CD14-positive monocyte (primary cell): Measurements from ENCODE around the gene TLX3. TPM values are rescaled to one million over a fixed set of nuclear protein-coding genes. Genes with fewer than 3 reads are reported as not detected.

Experiments used
- DNase-seq, 3 donors: peaks; one replicate each; pipeline ENCODE4 v3.0.0-alpha.2; 2011 to 2022
- H2AFZ ChIP-seq: 2 replicates; pipeline ENCODE4 v1.6.0; 2012; ENCODE audit warnings: mild to moderate bottlenecking, low read depth, low read length, inconsistent platforms; ENCODE audit not compliant: insufficient read depth, poor library complexity, severe bottlenecking
- H3K27ac ChIP-seq, 2 donors: 1 replicate in 1 of 2; 2 replicates in 1 of 2; pipeline ENCODE4 v1.5.1; 2012 to 2013; ENCODE audit warnings: low read length in 2 of 2, control low read depth in 1 of 2, inconsistent platforms in 1 of 2, low read depth in 1 of 2, mild to moderate bottlenecking in 1 of 2
- H3K27me3 ChIP-seq, 2 donors: one replicate each; pipeline versions ENCODE4 v1.6.0 to v1.6.1; 2011 to 2013; ENCODE audit warnings: low read length in 2 of 2; ENCODE audit not compliant: control insufficient read depth in 2 of 2, insufficient read depth in 2 of 2
- H3K36me3 ChIP-seq, 2 donors: replicated peaks in 1 of 2; 1 replicate in 1 of 2; 2 replicates in 1 of 2; pipeline versions ENCODE4 v1.5.1 to v1.6.1; 2012 to 2013; ENCODE audit warnings: low read length in 2 of 2, control low read depth in 1 of 2, inconsistent platforms in 1 of 2, mild to moderate bottlenecking in 1 of 2; ENCODE audit not compliant: insufficient read depth in 2 of 2, control insufficient read depth in 1 of 2
- H3K4me1 ChIP-seq, 2 donors: 1 replicate in 1 of 2; 2 replicates in 1 of 2; pipeline versions ENCODE4 v1.5.1 to v1.6.1; 2012 to 2013; ENCODE audit warnings: low read length in 2 of 2, control low read depth in 1 of 2, inconsistent platforms in 1 of 2, mild to moderate bottlenecking in 1 of 2, moderate library complexity in 1 of 2; ENCODE audit not compliant: insufficient read depth in 2 of 2, control insufficient read depth in 1 of 2
- H3K4me2 ChIP-seq: replicated peaks from 2 replicates; pipeline ENCODE3; 2012; ENCODE audit warnings: low read length, moderate library complexity, mild to moderate bottlenecking; ENCODE audit not compliant: poor library complexity, severe bottlenecking; ENCODE audit errors: extremely low read depth
- H3K4me3 ChIP-seq, 3 experiments: fragments of 200-600 bp in 1 of 3; sonication (generic) in 1 of 3; replicated peaks in 1 of 3; 1 replicate in 2 of 3; 2 replicates in 1 of 3; pipeline ENCODE4 v1.5.1; 2011 to 2013; ENCODE audit warnings: low read length in 3 of 3, mild to moderate bottlenecking in 3 of 3, control low read depth in 2 of 3, low read depth in 2 of 3, inconsistent platforms in 1 of 3, moderate library complexity in 1 of 3
- H3K79me2 ChIP-seq: 2 replicates; pipeline ENCODE4 v1.6.0; 2012; ENCODE audit warnings: mild to moderate bottlenecking, control low read depth, inconsistent platforms, low read length, moderate library complexity; ENCODE audit not compliant: insufficient read depth
- H3K9ac ChIP-seq: 2 replicates; pipeline ENCODE4 v1.6.0; 2017; ENCODE audit warnings: low read length, mild to moderate bottlenecking; ENCODE audit not compliant: insufficient read depth, poor library complexity, severe bottlenecking
- H3K9me3 ChIP-seq, 2 donors: replicated peaks in 1 of 2; 1 replicate in 1 of 2; 2 replicates in 1 of 2; pipeline versions ENCODE4 v1.5.1 to v1.6.1; 2012 to 2013; ENCODE audit warnings: low read length in 2 of 2, control low read depth in 1 of 2; ENCODE audit not compliant: control insufficient read depth in 1 of 2, insufficient read depth in 1 of 2
- H4K20me1 ChIP-seq: 2 replicates; pipeline ENCODE4 v1.6.0; 2012; ENCODE audit warnings: mild to moderate bottlenecking, low read length, control low read depth, moderate library complexity; ENCODE audit not compliant: insufficient read depth
- H3K27ac Mint-ChIP-seq, 7 donors: one replicate each; pipeline ENCODE4 v1.8.0; 2020; ENCODE audit warnings: mild to moderate bottlenecking in 7 of 7, mixed read lengths in 7 of 7, moderate library complexity in 6 of 7, inconsistent platforms in 2 of 7
- H3K27me3 Mint-ChIP-seq, 3 donors: one replicate each; pipeline ENCODE4 v1.8.0; 2021 to 2022; ENCODE audit warnings: low read depth in 3 of 3, mild to moderate bottlenecking in 3 of 3, mixed read lengths in 3 of 3, moderate library complexity in 3 of 3, inconsistent platforms in 1 of 3
- H3K36me3 Mint-ChIP-seq, 2 donors: one replicate each; pipeline ENCODE4 v1.8.0; 2020; ENCODE audit warnings: mixed read lengths in 2 of 2, inconsistent platforms in 1 of 2, mild to moderate bottlenecking in 1 of 2
- H3K4me1 Mint-ChIP-seq: one replicate; pipeline ENCODE4 v1.8.0; 2020; ENCODE audit warnings: mild to moderate bottlenecking, mixed read lengths
- H3K4me3 Mint-ChIP-seq, 2 donors: one replicate each; pipeline ENCODE4 v1.8.0; 2020; ENCODE audit warnings: mild to moderate bottlenecking in 2 of 2, mixed read lengths in 2 of 2, moderate library complexity in 1 of 2
- H3K9me3 Mint-ChIP-seq, 7 donors: one replicate each; pipeline ENCODE4 v1.8.0; 2020 to 2022; ENCODE audit warnings: mixed read lengths in 7 of 7, mild to moderate bottlenecking in 6 of 7, moderate library complexity in 6 of 7, inconsistent platforms in 2 of 7
- CTCF ChIP-seq: fragments of 200-600 bp; IDR thresholded peaks from one replicate; pipeline ENCODE4 v1.8.0; 2022; ENCODE audit warnings: antibody characterized with exemption, mild to moderate bottlenecking
- WGBS: methylation state at CpG from one replicate; pipeline ENCODE4 v1.1.5; 2013; ENCODE audit warnings: missing lambda C conversion rate; ENCODE audit not compliant: insufficient coverage; 5-methylcytosine and 5-hydroxymethylcytosine counted together
- intact Hi-C, 2 donors: fragments of 100-400 bp; cut with micrococcal nuclease; formaldehyde crosslinking; loops; one replicate each; pipeline versions ENCODE4 v1.15.0 to v1.15.1; 2023
- polyA plus RNA-seq, 3 donors: library from polyadenylated mRNA; depleted of rRNA in 1 of 3; unstranded in 2 of 3; stranded (reverse) in 1 of 3; fragments of 300-500 nt in 2 of 3; fragments of >200 nt in 1 of 3; fragmentation: Illumina TruSeq in 2 of 3; gene quantifications; 1 replicate in 2 of 3; 2 replicates in 1 of 3; pipeline ENCODE4 v1.2.3, GENCODE V29; 2012 to 2021

TLX3 gene
- polyA plus RNA-seq, 3 donors = not detected

DNA sequence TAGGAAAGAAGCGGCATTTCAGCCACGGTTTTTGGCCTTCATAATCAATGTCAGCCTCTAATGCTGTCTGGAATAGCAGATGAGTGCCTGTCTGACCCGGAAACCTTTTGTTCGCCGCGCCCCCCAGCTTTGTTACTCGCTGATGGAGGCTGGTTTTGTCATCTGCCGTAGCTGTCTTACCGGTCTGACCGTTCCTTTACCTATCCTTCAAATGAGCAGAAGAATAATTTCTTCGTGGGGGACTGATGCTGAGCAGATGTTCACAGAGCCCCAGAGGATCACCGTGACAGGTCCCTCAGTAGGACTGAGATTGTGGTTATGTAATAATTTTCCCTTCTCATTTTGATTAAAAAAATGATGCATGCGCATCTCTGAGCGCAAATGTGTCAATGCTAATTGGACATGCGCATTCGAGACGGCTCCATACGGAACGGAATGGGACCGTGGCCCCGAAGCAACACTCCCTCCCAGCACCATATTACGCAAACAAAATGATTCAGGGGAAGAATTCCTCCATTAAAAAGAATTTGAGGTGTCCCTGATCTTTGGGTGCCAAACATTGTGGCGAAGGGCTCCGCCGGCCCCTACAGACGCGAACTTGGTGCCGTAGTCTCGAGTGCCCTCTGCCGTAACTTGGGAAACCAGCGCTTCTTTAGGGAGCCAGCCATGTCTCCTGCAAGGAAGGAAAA, 27.6 kb downstream of the TLX3 start:
- Histone ChIP-seq H3K27ac (no peak overlapping the region), H3K9ac (no peak overlapping the region), H3K9me3 (no peaks in the 10 kb centered on the region), H2AFZ (peak overlapping the region; percentile 60), H4K20me1 (no peaks in the 10 kb centered on the region), H3K79me2 (no peaks in the 10 kb centered on the region), H3K4me3 (peak overlapping the region in 2 of 3 experiments; percentile 24 to 59), H3K36me3 (no peaks in the 10 kb centered on the region), H3K27me3 (peaks cover 15 to 44% of the 10 kb centered on the region in 2 donors), H3K4me1 (peaks cover 4 to 8% of the 10 kb centered on the region in 2 donors), H3K4me2 (peak overlapping the region; percentile 65)
- TF ChIP-seq CTCF = peak; percentile 32
- Mint-ChIP-seq H3K9me3 (peaks cover 0 to 4% (median 0%) of the 10 kb centered on the region in 7 donors), H3K36me3 (no peaks in the 10 kb centered on the region), H3K4me1 (peaks cover 10% of the 10 kb centered on the region), H3K27ac (peak overlapping the region in 1 of 7 donors; percentile 67), H3K27me3 (peaks cover 28 to 77% (median 70%) of the 10 kb centered on the region in 3 donors), H3K4me3 (peak overlapping the region; percentile 59 to 62)
- 5% methylated on average over 21 of the region's 31 CpGs for WGBS
- DNase-seq = no peak
- intact Hi-C loops = loop anchor here in 1 of 2 donors (10.0 kb wide), 2 partner anchors 122 to 592 kb away; no protein-coding TSS in a partner anchor

- Histone ChIP-seq H3K9me3 (no peaks in the 10 kb centered on the region), H3K27ac (no peak overlapping the region), H3K9ac (no peak overlapping the region), H3K4me3 (peak overlapping the region in 1 of 3 experiments; percentile 59), H4K20me1 (no peaks in the 10 kb centered on the region), H3K79me2 (no peaks in the 10 kb centered on the region), H3K4me2 (peak overlapping the region; percentile 65), H3K27me3 (peaks cover 15 to 40% of the 10 kb centered on the region in 2 donors), H2AFZ (peak overlapping the region; percentile 60), H3K36me3 (no peaks in the 10 kb centered on the region), H3K4me1 (peaks cover 4 to 8% of the 10 kb centered on the region in 2 donors)
- WGBS = 23% methylated on average over 8 of the region's 11 CpGs
- Mint-ChIP-seq H3K4me1 (peaks cover 10% of the 10 kb centered on the region), H3K36me3 (no peaks in the 10 kb centered on the region), H3K9me3 (peaks cover 0 to 4% (median 0%) of the 10 kb centered on the region in 7 donors), H3K27me3 (peaks cover 27 to 74% (median 67%) of the 10 kb centered on the region in 3 donors), H3K4me3 (peak overlapping the region; percentile 59 to 62), H3K27ac (no peak overlapping the region)
- intact Hi-C loops = loop anchor here in 1 of 2 donors (10.0 kb wide), 2 partner anchors 122 to 592 kb away; no protein-coding TSS in a partner anchor
- no peak for TF ChIP-seq CTCF
- no peak for DNase-seq
Measured at GRCh38 chr5:171337210-171337569, 28.1 kb downstream of the TLX3 start.
